Measurements from ENCODE around the gene EXOC2. TPM values are rescaled to one million over a fixed set of nuclear protein-coding genes. Genes with fewer than 3 reads are reported as not detected.

Gene EXOC2
- total RNA-seq, 1 donor from 2014 or later, result 30.1 TPM

GRCh38 chr6:470901-471448, 222.0 kb downstream of the EXOC2 start:
- H3K4me1 Mint-ChIP-seq (ENCODE audit: unreplicated experiment), result peaks cover 2% of the 10 kb centered on the region
- H3K27me3 Mint-ChIP-seq (ENCODE audit: unreplicated experiment), result peaks cover 7% of the 10 kb centered on the region
- no peak overlapping the region for H3K4me3 Mint-ChIP-seq (ENCODE audit: unreplicated experiment)
- H3K9me3 Mint-ChIP-seq (ENCODE audit: unreplicated experiment), result peaks cover 6% of the 10 kb centered on the region
- H3K36me3 Mint-ChIP-seq (ENCODE audit: unreplicated experiment), result no peaks in the 10 kb centered on the region
- TF ChIP-seq CTCF (IDR thresholded peaks at IDR 0.05), result no peak
- no peak for DNase-seq (ENCODE audit: extremely low spot score, unreplicated experiment)
- no peak overlapping the region for H3K27ac Mint-ChIP-seq (ENCODE audit: unreplicated experiment)

DNA sequence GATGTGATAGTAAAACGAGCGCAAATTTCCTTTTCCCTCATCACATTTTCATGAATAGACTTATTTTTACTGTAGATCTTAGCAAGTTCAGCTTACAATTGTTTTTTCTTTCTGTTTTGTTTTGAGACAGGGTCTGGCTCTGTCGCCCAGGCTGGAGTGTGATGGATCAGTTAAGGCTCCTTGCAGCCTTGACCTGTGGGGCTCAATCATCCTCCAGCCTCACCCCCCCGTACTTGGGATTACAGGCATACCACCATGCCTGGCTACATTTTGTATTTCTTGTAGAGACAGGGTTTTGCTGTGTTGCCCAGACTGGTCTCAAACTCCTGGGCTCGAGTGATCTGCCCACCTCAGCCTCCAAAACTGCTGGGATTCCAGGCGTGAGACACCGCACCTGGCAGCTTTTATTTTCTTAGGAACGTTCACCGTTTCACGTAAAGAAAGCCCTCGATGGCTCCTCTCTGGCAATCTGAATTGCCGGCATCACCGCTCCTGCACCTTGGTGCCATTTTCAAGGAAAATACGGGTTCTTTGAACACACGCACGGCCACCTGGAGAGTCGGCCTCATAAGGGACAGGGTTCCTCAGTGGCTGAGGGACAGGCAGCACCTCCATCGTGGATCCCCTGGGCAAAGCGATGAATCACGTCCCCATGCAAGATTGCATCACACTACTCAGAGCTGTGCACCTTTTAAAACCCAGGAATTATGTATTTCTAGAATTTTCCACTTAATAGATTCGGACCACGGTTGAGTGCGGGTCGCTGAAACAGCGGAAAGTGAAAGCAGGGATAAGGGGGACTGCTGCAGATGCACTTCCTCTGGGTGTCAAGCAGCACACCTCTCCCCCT, 222.7 kb downstream of the EXOC2 start:
- no peak for DNase-seq (ENCODE audit: extremely low spot score, unreplicated experiment)
- H3K27ac Mint-ChIP-seq (ENCODE audit: unreplicated experiment), result no peak overlapping the region
- no peak for TF ChIP-seq CTCF (IDR thresholded peaks at IDR 0.05)
- H3K9me3 Mint-ChIP-seq (ENCODE audit: unreplicated experiment), result peaks cover 6% of the 10 kb centered on the region
- no peak overlapping the region for H3K4me3 Mint-ChIP-seq (ENCODE audit: unreplicated experiment)
- peaks cover 2% of the 10 kb centered on the region for H3K4me1 Mint-ChIP-seq (ENCODE audit: unreplicated experiment)
- H3K36me3 Mint-ChIP-seq (ENCODE audit: unreplicated experiment), result no peaks in the 10 kb centered on the region
- peaks cover 10% of the 10 kb centered on the region for H3K27me3 Mint-ChIP-seq (ENCODE audit: unreplicated experiment)

DNA sequence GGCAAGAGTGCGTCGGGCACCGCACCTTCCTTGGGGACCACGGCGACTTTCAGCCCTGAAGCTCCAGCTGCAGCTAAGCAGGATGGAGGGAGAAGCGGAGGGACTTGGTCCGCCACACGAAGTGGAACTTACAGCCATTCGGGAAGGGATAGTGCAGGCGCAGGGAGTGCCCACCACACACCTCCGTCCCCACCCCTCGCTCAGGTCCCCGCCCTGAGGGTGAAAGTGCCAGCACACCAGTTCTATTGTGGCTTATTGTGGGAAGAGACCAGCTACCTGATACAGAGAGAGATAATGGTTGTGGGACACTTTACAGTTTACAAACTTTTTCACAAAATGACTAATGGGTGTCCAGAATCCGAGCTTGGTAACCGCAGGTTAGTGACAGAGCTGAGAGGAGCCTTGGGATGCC, 225.3 kb downstream of the EXOC2 start:
- H3K9me3 Mint-ChIP-seq (ENCODE audit: unreplicated experiment), result peaks cover 6% of the 10 kb centered on the region
- no peak for TF ChIP-seq CTCF (IDR thresholded peaks at IDR 0.05)
- no peaks in the 10 kb centered on the region for H3K4me1 Mint-ChIP-seq (ENCODE audit: unreplicated experiment)
- DNase-seq (ENCODE audit: extremely low spot score, unreplicated experiment), result no peak
- H3K27me3 Mint-ChIP-seq (ENCODE audit: unreplicated experiment), result peaks cover 21% of the 10 kb centered on the region
- no peak overlapping the region for H3K4me3 Mint-ChIP-seq (ENCODE audit: unreplicated experiment)
- H3K36me3 Mint-ChIP-seq (ENCODE audit: unreplicated experiment), result no peaks in the 10 kb centered on the region
- H3K27ac Mint-ChIP-seq (ENCODE audit: unreplicated experiment), result no peak overlapping the region

- Mint-ChIP-seq H3K9me3 (ENCODE audit: unreplicated experiment) (peaks cover 6% of the 10 kb centered on the region), H3K4me3 (ENCODE audit: unreplicated experiment) (no peak overlapping the region), H3K36me3 (ENCODE audit: unreplicated experiment) (no peaks in the 10 kb centered on the region), H3K27ac (ENCODE audit: unreplicated experiment) (no peak overlapping the region), H3K27me3 (ENCODE audit: unreplicated experiment) (peaks cover 26% of the 10 kb centered on the region), H3K4me1 (ENCODE audit: unreplicated experiment) (no peaks in the 10 kb centered on the region)
- no peak for DNase-seq (ENCODE audit: extremely low spot score, unreplicated experiment)
- no peak for TF ChIP-seq CTCF (IDR thresholded peaks at IDR 0.05)
These were observed 225.8 kb downstream of the EXOC2 start for GRCh38 chr6:467111-467510.

DNA sequence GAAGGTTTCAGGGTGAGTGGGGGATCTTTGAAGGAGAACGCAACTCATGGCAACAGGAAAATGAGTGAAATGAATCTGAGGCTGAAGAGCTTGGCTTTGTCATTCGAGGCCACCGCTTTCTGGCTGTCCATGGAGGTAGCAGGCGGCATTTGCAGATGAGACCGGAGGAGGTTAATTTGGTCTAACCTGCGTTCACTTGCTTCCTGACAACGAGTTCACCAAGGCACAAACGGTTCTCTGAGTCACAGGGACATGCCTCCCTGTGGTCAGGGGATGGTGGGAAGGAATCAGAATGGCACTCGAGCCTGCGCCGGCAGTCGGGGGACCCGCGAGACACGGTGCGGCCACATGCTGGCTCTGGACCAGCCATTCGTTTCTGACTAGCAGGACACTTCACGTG, 226.4 kb downstream of the EXOC2 start:
- Mint-ChIP-seq H3K4me1 (ENCODE audit: unreplicated experiment) (no peaks in the 10 kb centered on the region), H3K4me3 (ENCODE audit: unreplicated experiment) (no peak overlapping the region), H3K27me3 (ENCODE audit: unreplicated experiment) (peaks cover 30% of the 10 kb centered on the region), H3K36me3 (ENCODE audit: unreplicated experiment) (no peaks in the 10 kb centered on the region), H3K9me3 (ENCODE audit: unreplicated experiment) (peaks cover 6% of the 10 kb centered on the region), H3K27ac (ENCODE audit: unreplicated experiment) (no peak overlapping the region)
- no peak for TF ChIP-seq CTCF (IDR thresholded peaks at IDR 0.05)
- no peak for DNase-seq (ENCODE audit: extremely low spot score, unreplicated experiment)

All from osteocyte (in vitro differentiated cells).